Measurements from ENCODE around the gene ERG28. TPM values are rescaled to one million over a fixed set of nuclear protein-coding genes. Genes with fewer than 3 reads are reported as not detected.

ERG28 gene
- total RNA-seq, 2 donors from 2014 or later: 32.2 to 36.3 TPM

GRCh38 chr14:75654127-75654732 is 6.4 kb downstream of the ERG28 start:
- no peak overlapping the region for H3K9ac ChIP-seq (ENCODE audit: extremely low read depth, low read length, poor library complexity, severe bottlenecking)
- H3K9me3 ChIP-seq (ENCODE audit: control insufficient read depth, low read length): peaks cover 10% of the 10 kb centered on the region
- H3K4me1 ChIP-seq (ENCODE audit: control insufficient read depth, insufficient read depth, low read length): peaks cover 3% of the 10 kb centered on the region
- peak; percentile 96 for DNase-seq
- Mint-ChIP-seq H3K36me3 (ENCODE audit: low read depth) (peaks cover 55% of the 10 kb centered on the region), H3K27ac (no peak overlapping the region), H3K4me1 (peaks cover 15% of the 10 kb centered on the region), H3K27me3 (ENCODE audit: insufficient read depth) (peaks cover 2% of the 10 kb centered on the region), H3K9me3 (peaks cover 8% of the 10 kb centered on the region), H3K4me3 (no peak overlapping the region)
- 18 to 33% methylated on average over 4 of the region's 4 CpGs for WGBS, 2 experiments (ENCODE audit: insufficient coverage in 1 of 2, insufficient read length in 1 of 2)
- H3K27ac ChIP-seq (ENCODE audit: low read depth, low read length): no peak overlapping the region
- no peak overlapping the region for H3K4me3 ChIP-seq (ENCODE audit: low read length)
- no peaks in the 10 kb centered on the region for H3K27me3 ChIP-seq (ENCODE audit: control insufficient read depth, insufficient read depth, low read length, poor library complexity, severe bottlenecking)
- H3K36me3 ChIP-seq (ENCODE audit: control insufficient read depth, insufficient read depth, low read length): peaks cover 83% of the 10 kb centered on the region
- peak; percentile 98 for TF ChIP-seq CTCF (conservative IDR thresholded peaks at IDR 0.05)

GRCh38 chr14:75653563-75653962 is 7.1 kb downstream of the ERG28 start:
- peaks cover 8% of the 10 kb centered on the region for H3K9me3 Mint-ChIP-seq
- H3K9ac ChIP-seq (ENCODE audit: extremely low read depth, low read length, poor library complexity, severe bottlenecking): no peak overlapping the region
- no peak overlapping the region for H3K27ac ChIP-seq (ENCODE audit: low read depth, low read length)
- H3K4me1 Mint-ChIP-seq: peaks cover 16% of the 10 kb centered on the region
- H3K4me3 Mint-ChIP-seq: no peak overlapping the region
- peaks cover 10% of the 10 kb centered on the region for H3K9me3 ChIP-seq (ENCODE audit: control insufficient read depth, low read length)
- no peak for TF ChIP-seq CTCF (conservative IDR thresholded peaks at IDR 0.05)
- no peak overlapping the region for H3K4me3 ChIP-seq (ENCODE audit: low read length)
- peaks cover 86% of the 10 kb centered on the region for H3K36me3 ChIP-seq (ENCODE audit: control insufficient read depth, insufficient read depth, low read length)
- no peaks in the 10 kb centered on the region for H3K27me3 ChIP-seq (ENCODE audit: control insufficient read depth, insufficient read depth, low read length, poor library complexity, severe bottlenecking)
- peaks cover 2% of the 10 kb centered on the region for H3K27me3 Mint-ChIP-seq (ENCODE audit: insufficient read depth)
- 83% methylated on average over 1 of the region's 1 CpG; no CpG with 5 or more reads in 1 of the 2 experiments for WGBS, 2 experiments (ENCODE audit: insufficient coverage in 1 of 2, insufficient read length in 1 of 2)
- H3K36me3 Mint-ChIP-seq (ENCODE audit: low read depth): peaks cover 56% of the 10 kb centered on the region
- peaks cover 3% of the 10 kb centered on the region for H3K4me1 ChIP-seq (ENCODE audit: control insufficient read depth, insufficient read depth, low read length)
- no peak for DNase-seq
- H3K27ac Mint-ChIP-seq: no peak overlapping the region

- Mint-ChIP-seq H3K36me3 (ENCODE audit: low read depth) (peaks cover 54% of the 10 kb centered on the region), H3K27ac (no peak overlapping the region), H3K4me3 (no peak overlapping the region), H3K4me1 (peaks cover 40% of the 10 kb centered on the region), H3K27me3 (ENCODE audit: insufficient read depth) (peaks cover 5% of the 10 kb centered on the region), H3K9me3 (peaks cover 8% of the 10 kb centered on the region)
- Histone ChIP-seq H3K9me3 (ENCODE audit: control insufficient read depth, low read length) (peaks cover 10% of the 10 kb centered on the region), H3K27me3 (ENCODE audit: control insufficient read depth, insufficient read depth, low read length, poor library complexity, severe bottlenecking) (no peaks in the 10 kb centered on the region), H3K9ac (ENCODE audit: extremely low read depth, low read length, poor library complexity, severe bottlenecking) (peak overlapping the region; percentile 12), H3K36me3 (ENCODE audit: control insufficient read depth, insufficient read depth, low read length) (peaks cover 61% of the 10 kb centered on the region), H3K4me3 (ENCODE audit: low read length) (no peak overlapping the region), H3K27ac (ENCODE audit: low read depth, low read length) (no peak overlapping the region), H3K4me1 (ENCODE audit: control insufficient read depth, insufficient read depth, low read length) (peaks cover 17% of the 10 kb centered on the region)
- WGBS, 2 experiments (ENCODE audit: insufficient coverage in 1 of 2, insufficient read length in 1 of 2): 93 to 94% methylated on average over 2 to 5 of the region's 5 CpGs
- no peak for DNase-seq
- no peak for TF ChIP-seq CTCF (conservative IDR thresholded peaks at IDR 0.05)
Measured at GRCh38 chr14:75650253-75651058, 10.2 kb downstream of the ERG28 start.
